Measurements from ENCODE around the gene GABRG3.

- TF ChIP-seq CTCF (IDR thresholded peaks at IDR 0.05; ENCODE audit: extremely low read depth in 1 of 2, insufficient read depth in 1 of 2, low read depth in 1 of 2, low read length in 2 of 2) (no peak), POLR2A (IDR thresholded peaks at IDR 0.05; ENCODE audit: low read depth, low read length) (no peak), JUN (IDR thresholded peaks at IDR 0.05; ENCODE audit: borderline replicate concordance, insufficient read depth, insufficient read length, low read depth) (no peak), POLR2AphosphoS5 (IDR thresholded peaks at IDR 0.05; ENCODE audit: insufficient read depth, low read depth, low read length) (no peak), EZH2 (IDR thresholded peaks at IDR 0.05; ENCODE audit: borderline replicate concordance, low read depth, low read length, severe bottlenecking) (no peak), MYC (IDR thresholded peaks at IDR 0.05; ENCODE audit: low read depth, low read length) (no peak), FOS (IDR thresholded peaks at IDR 0.05; ENCODE audit: borderline replicate concordance, insufficient read depth, low read length) (no peak), GATA2 (IDR thresholded peaks at IDR 0.05; ENCODE audit: insufficient read depth, insufficient read length, low read depth, low read length) (no peak)
- TF ChIP-seq, protein P1, sequence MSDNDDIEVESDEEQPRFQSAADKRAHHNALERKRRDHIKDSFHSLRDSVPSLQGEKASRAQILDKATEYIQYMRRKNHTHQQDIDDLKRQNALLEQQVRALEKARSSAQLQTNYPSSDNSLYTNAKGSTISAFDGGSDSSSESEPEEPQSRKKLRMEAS (IDR thresholded peaks at IDR 0.05; ENCODE audit: insufficient read depth, insufficient read length): no peak
Measured at GRCh38 chr15:27165590-27165989, 194.6 kb downstream of the GABRG3 start.

All from endothelial cell of umbilical vein (primary cell).